Hepatocyte (in vitro differentiated cells): ENCODE data around the gene ST6GAL2. TPM values are rescaled to one million over a fixed set of nuclear protein-coding genes. Genes with fewer than 3 reads are reported as not detected.

Experiments
- DNase-seq: peaks from one replicate; pipeline ENCODE4 v3.0.0-alpha.2; 2016; ENCODE audit warnings: low spot score
- H2AFZ ChIP-seq: fragments of 200-600 bp; sonication (generic); 2 replicates; pipeline ENCODE4 v1.6.0; 2016; ENCODE audit warnings: antibody characterized with exemption, mild to moderate bottlenecking
- H3K27ac ChIP-seq: fragments of 200-600 bp; sonication (generic); 2 replicates; pipeline ENCODE4 v1.5.1; 2016; ENCODE audit warnings: mild to moderate bottlenecking
- H3K27me3 ChIP-seq: fragments of 200-600 bp; sonication (generic); 2 replicates; pipeline ENCODE4 v1.6.1; 2016
- H3K36me3 ChIP-seq: fragments of 200-600 bp; sonication (generic); replicated peaks from 2 replicates; pipeline ENCODE4 v1.5.1; 2016; ENCODE audit warnings: low read depth; ENCODE audit not compliant: insufficient read depth
- H3K4me1 ChIP-seq: fragments of 200-600 bp; sonication (generic); 2 replicates; pipeline ENCODE4 v1.5.1; 2016; ENCODE audit warnings: mild to moderate bottlenecking, moderate library complexity; ENCODE audit not compliant: insufficient read depth
- H3K4me2 ChIP-seq: fragments of 200-600 bp; sonication (generic); 2 replicates; pipeline ENCODE4 v1.6.0; 2016
- H3K4me3 ChIP-seq: fragments of 200-600 bp; sonication (generic); 2 replicates; pipeline ENCODE4 v1.5.1; 2016; ENCODE audit warnings: mild to moderate bottlenecking
- H3K79me2 ChIP-seq: fragments of 200-600 bp; sonication (generic); 2 replicates; pipeline ENCODE4 v1.6.0; 2017; ENCODE audit warnings: mild to moderate bottlenecking
- H3K9me2 ChIP-seq: fragments of 200-600 bp; sonication (generic); replicated peaks from 2 replicates; pipeline ENCODE4 v1.6.0; 2017; ENCODE audit warnings: mild to moderate bottlenecking; ENCODE audit not compliant: insufficient read depth
- H3K9me3 ChIP-seq: fragments of 200-600 bp; sonication (generic); 2 replicates; pipeline ENCODE4 v1.5.1; 2016; ENCODE audit warnings: low read depth, mild to moderate bottlenecking
- H4K20me1 ChIP-seq: fragments of 200-600 bp; sonication (generic); 2 replicates; pipeline ENCODE4 v1.6.0; 2016; ENCODE audit warnings: mild to moderate bottlenecking; ENCODE audit not compliant: insufficient read depth, poor library complexity, severe bottlenecking
- CTCF ChIP-seq: fragments of 200-600 bp; sonication (generic); IDR thresholded peaks from 2 replicates; pipeline ENCODE4 v1.5.1; 2016; ENCODE audit warnings: antibody characterized with exemption, mild to moderate bottlenecking; ENCODE audit not compliant: poor library complexity
- EZH2 ChIP-seq: fragments of 200-600 bp; sonication (generic); IDR thresholded peaks from 2 replicates; pipeline ENCODE4 v1.6.1; 2016; ENCODE audit warnings: antibody characterized with exemption, mild to moderate bottlenecking, borderline replicate concordance
- EZH2phosphoT487 ChIP-seq: fragments of 200-600 bp; sonication (generic); IDR thresholded peaks from one replicate; pipeline ENCODE4 v1.6.1; 2018; ENCODE audit warnings: antibody characterized with exemption, mild to moderate bottlenecking, low read depth, moderate library complexity; ENCODE audit not compliant: unreplicated experiment, severe bottlenecking
- WGBS: methylation state at CpG from one replicate; pipeline ENCODE4 v1.1.6; 2016; ENCODE audit warnings: low lambda C conversion rate; ENCODE audit errors: missing lambda C conversion rate; 5-methylcytosine and 5-hydroxymethylcytosine counted together
- polyA plus RNA-seq: library from polyadenylated mRNA; unstranded; fragments of >200 nt; fragmentation: Nextera tagmentation; extraction: Ambion mirVana; gene quantifications from 2 replicates; pipeline ENCODE4 v1.2.1, GENCODE V29; 2016
- total RNA-seq: library from RNA; depleted of rRNA; stranded (reverse); fragments of >200 nt; gene quantifications from 2 replicates; pipeline ENCODE4 v1.2.3, GENCODE V29; 2014

The ST6GAL2 gene
- total and polyA plus RNA-seq, 2 experiments from 2014 or later: 3.2 to 14.4 TPM

GRCh38 chr2:106843001-106843909 is 42.7 kb downstream of the ST6GAL2 start:
- TF ChIP-seq CTCF (no peak), EZH2 (no peak), EZH2phosphoT487 (no peak)
- Histone ChIP-seq H3K27me3 (no peaks in the 10 kb centered on the region), H3K79me2 (no peaks in the 10 kb centered on the region), H3K4me1 (peaks cover 14% of the 10 kb centered on the region), H4K20me1 (no peaks in the 10 kb centered on the region), H3K27ac (no peak overlapping the region), H2AFZ (no peak overlapping the region), H3K9me3 (no peaks in the 10 kb centered on the region), H3K9me2 (no peaks in the 10 kb centered on the region), H3K4me2 (no peak overlapping the region), H3K4me3 (no peak overlapping the region), H3K36me3 (no peaks in the 10 kb centered on the region)
- 98% methylated on average over 60 of the region's 63 CpGs for WGBS
- DNase-seq: no peak

- Histone ChIP-seq H3K9me2 (no peaks in the 10 kb centered on the region), H3K4me1 (peaks cover 14% of the 10 kb centered on the region), H3K79me2 (no peaks in the 10 kb centered on the region), H3K9me3 (no peaks in the 10 kb centered on the region), H3K4me2 (no peak overlapping the region), H2AFZ (no peak overlapping the region), H3K27me3 (no peaks in the 10 kb centered on the region), H4K20me1 (no peaks in the 10 kb centered on the region), H3K4me3 (no peak overlapping the region), H3K27ac (no peak overlapping the region), H3K36me3 (no peaks in the 10 kb centered on the region)
- DNase-seq: no peak
- TF ChIP-seq EZH2phosphoT487 (no peak), CTCF (no peak), EZH2 (no peak)
- 89% methylated on average over 7 of the region's 7 CpGs for WGBS
Measured at GRCh38 chr2:106841886-106842645, 43.9 kb downstream of the ST6GAL2 start.

- Histone ChIP-seq H3K4me3 (no peak overlapping the region), H3K36me3 (no peaks in the 10 kb centered on the region), H3K79me2 (no peaks in the 10 kb centered on the region), H3K27me3 (no peaks in the 10 kb centered on the region), H3K4me2 (peak overlapping the region; percentile 30), H3K4me1 (peaks cover 14% of the 10 kb centered on the region), H3K27ac (no peak overlapping the region), H4K20me1 (no peaks in the 10 kb centered on the region), H3K9me2 (no peaks in the 10 kb centered on the region), H2AFZ (no peak overlapping the region), H3K9me3 (no peaks in the 10 kb centered on the region)
- DNase-seq: no peak
- TF ChIP-seq EZH2phosphoT487 (no peak), EZH2 (no peak), CTCF (no peak)
- 63% methylated on average over 2 of the region's 2 CpGs for WGBS
Measured at GRCh38 chr2:106840818-106841217, 45.1 kb downstream of the ST6GAL2 start.
